Measurements from ENCODE around the gene PCDHA11.

DNA sequence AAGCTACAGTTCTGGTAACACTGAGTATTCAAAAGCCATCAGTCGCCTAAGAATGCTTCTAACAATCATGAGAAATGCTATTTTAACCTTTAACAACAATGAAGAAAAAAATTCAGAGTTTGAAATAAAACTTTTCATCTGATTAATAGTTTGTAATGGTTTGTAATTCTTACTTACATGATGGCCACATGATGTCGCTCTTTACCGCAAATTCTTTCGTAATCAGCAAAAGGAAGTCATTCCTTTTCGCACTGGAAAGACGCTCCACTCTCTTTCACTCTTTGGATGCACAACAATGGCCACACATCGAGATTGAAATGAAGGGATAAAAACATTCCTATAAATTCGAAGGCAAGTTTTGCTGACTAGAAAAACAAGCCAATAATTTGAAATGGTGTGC lies 34.8 kb upstream of the PCDHA11 start, which contains the start of gene PCDHA7:
- TF ChIP-seq ZNF274 (IDR thresholded peaks at IDR 0.05; ENCODE audit: low read depth, low read length) (no peak), YY1 (IDR thresholded peaks at IDR 0.05; ENCODE audit: insufficient read depth, insufficient read length) (no peak), SUZ12 (IDR thresholded peaks at IDR 0.05; ENCODE audit: extremely low read depth, insufficient read depth, insufficient read length) (no peak)

Measured in NT2/D1 (cell line).